HG03457 (cell line): Measurements from ENCODE around the gene SCN5A.
A peak's percentile ranks its signal among the peaks of the same experiment; 100 is the strongest.

Experiments
- ATAC-seq: cut with Tn5 transposase; IDR thresholded peaks from one replicate; pipeline ENCODE4 v1.9.1; 2021; ENCODE audit warnings: moderate number of reproducible peaks; ENCODE audit not compliant: unreplicated experiment

The SCN5A gene

GRCh38 chr3:38509732-38510131 lies 139.8 kb downstream of the SCN5A start:
- ATAC-seq: no peak

- peak; percentile 97 for ATAC-seq
Observed at GRCh38 chr3:38507120-38507519, 142.4 kb downstream of the SCN5A start.

GRCh38 chr3:38500688-38501417 lies 148.6 kb downstream of the SCN5A start:
- ATAC-seq: no peak
